Astrocyte (in vitro differentiated cells and primary cell): ENCODE results near the gene DNAJA4.

Experiments used
- EZH2 ChIP-seq: IDR thresholded peaks from 2 replicates; pipeline ENCODE4 v1.6.1; 2012; ENCODE audit warnings: mild to moderate bottlenecking, low read length, inconsistent platforms; ENCODE audit not compliant: insufficient read depth
- TF ChIP-seq, protein P1 (sequence below): IDR thresholded peaks from 2 replicates; pipeline ENCODE4 v1.5.1; 2011; ENCODE audit warnings: low read depth, mild to moderate bottlenecking, inconsistent platforms, low read length, moderate library complexity; ENCODE audit not compliant: insufficient read depth

GRCh38 chr15:78229431-78230406 lies 34.6 kb upstream of the DNAJA4 start:
- TF ChIP-seq EZH2 = no peak
- TF ChIP-seq, protein P1, sequence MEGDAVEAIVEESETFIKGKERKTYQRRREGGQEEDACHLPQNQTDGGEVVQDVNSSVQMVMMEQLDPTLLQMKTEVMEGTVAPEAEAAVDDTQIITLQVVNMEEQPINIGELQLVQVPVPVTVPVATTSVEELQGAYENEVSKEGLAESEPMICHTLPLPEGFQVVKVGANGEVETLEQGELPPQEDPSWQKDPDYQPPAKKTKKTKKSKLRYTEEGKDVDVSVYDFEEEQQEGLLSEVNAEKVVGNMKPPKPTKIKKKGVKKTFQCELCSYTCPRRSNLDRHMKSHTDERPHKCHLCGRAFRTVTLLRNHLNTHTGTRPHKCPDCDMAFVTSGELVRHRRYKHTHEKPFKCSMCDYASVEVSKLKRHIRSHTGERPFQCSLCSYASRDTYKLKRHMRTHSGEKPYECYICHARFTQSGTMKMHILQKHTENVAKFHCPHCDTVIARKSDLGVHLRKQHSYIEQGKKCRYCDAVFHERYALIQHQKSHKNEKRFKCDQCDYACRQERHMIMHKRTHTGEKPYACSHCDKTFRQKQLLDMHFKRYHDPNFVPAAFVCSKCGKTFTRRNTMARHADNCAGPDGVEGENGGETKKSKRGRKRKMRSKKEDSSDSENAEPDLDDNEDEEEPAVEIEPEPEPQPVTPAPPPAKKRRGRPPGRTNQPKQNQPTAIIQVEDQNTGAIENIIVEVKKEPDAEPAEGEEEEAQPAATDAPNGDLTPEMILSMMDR = no peak
